Dedifferentiated amniotic fluid mesenchymal stem cell (primary cell): ENCODE data around the gene SORD.
"Not testable (repeated sequence)": the region's sequence is repeated elsewhere in the genome, so short reads cannot be mapped to it uniquely, and the experiment has no call there.

ENCODE experiments used
- DNase-seq: peaks from one replicate; pipeline ENCODE4 v3.0.0-alpha.2; 2016; ENCODE audit errors: extremely low spot score

Gene SORD

DNA sequence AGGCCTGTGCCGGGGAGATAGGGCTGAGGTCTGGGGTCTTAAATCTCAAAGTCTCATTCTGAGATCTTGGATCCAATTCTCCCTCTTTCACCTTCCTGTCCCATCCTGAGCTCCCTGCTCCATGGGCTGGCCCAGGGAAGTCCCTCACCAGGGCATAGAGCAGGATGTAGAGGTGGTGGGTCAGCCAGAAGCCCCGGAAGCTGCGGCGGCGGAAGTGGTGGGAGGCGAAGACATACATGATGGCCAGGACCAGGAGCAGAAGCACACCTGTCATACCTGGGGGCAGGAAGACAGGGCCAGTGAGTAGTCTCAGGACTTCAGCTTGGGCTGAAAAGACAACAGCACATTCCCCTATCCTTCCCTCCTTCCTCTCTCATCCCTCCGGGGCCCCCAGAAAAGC is 74.5 kb downstream of the SORD start:
- DNase-seq, result no peak

- no peak for DNase-seq
Observed at GRCh38 chr15:45099549-45100165, 76.7 kb downstream of the SORD start.

DNA sequence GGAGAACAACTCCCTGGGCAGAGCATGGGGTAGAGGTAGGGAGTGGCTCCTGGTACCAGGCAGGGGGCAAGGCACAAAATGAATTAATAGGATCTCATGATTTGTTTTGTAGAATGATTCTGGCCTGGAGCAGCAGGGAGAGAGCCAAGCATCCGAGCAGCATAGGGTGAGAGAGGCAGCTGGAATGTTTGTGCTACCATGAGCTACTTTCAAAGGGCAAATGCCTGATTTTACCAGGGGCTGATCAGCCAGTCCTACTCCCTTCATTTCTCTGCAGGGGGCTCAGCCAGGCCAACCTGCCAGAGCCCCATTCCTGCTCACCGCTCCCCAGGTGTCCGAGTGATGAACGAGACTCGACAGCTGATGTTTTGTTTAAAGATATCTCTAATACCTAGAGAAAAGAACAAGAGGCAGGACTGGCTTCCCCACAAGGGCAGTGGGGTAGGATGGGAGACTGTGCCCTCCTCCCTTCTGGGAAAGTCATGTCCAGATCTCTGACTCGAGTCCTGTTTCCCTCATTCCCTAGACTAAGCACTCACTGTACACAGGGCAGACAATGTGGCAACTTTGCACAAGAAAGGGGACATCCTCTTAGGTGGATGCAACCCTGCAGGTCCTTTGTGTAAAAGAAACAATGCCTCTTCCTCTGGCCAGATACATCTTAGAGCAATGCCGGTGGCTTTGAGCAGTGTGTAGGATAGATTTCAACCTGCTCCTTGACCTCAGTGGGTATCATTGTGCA is 78.1 kb downstream of the SORD start:
- DNase-seq, result no peak

- DNase-seq, result no peak
Observed at GRCh38 chr15:45101749-45102148, 78.8 kb downstream of the SORD start.

- DNase-seq, result no peak
Observed at GRCh38 chr15:45102226-45102625, 79.2 kb downstream of the SORD start.

DNA sequence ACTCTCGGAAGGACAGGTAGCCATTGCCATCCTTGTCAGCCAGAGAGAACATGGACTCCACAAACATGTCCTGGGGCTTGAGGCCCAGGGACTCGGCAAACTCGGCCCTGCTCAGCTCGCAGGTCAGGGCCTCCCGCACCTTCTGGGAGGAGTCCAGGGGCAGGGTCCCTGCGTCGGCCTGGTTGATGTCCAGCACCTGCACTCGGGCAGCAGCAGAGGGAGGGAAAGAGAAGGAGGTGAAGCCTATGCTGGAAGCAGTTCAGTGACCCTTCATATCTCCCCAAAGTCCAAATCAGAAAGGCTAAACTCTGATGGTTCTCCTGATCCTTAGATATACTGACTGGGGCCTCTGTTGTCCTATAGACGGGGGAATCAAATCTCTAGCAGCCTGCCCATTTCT is 81.2 kb downstream of the SORD start:
- not testable (repeated sequence) for DNase-seq

DNA sequence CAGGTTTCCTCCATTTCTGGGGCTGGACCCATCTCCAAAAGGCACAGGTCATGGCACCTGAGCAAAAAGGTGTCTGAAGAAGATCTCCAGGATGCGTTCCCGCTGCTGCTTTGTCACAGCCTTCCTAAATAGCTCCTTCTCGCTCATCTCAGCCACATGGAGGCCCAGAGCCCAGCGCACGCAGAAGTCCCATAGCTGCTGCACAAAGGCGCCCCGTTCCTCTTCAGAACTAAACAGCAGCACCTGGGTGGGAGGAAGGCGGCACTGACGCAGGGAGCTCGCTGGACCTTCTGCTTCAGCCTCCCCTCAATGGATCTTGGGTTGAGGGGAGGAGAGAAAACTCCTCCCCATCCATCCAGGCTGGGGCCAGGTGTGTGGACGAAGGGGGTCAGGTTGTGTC is 82.6 kb downstream of the SORD start:
- DNase-seq, result no peak

GRCh38 chr15:45106002-45106790 is 83.2 kb downstream of the SORD start:
- DNase-seq, result no peak

DNA sequence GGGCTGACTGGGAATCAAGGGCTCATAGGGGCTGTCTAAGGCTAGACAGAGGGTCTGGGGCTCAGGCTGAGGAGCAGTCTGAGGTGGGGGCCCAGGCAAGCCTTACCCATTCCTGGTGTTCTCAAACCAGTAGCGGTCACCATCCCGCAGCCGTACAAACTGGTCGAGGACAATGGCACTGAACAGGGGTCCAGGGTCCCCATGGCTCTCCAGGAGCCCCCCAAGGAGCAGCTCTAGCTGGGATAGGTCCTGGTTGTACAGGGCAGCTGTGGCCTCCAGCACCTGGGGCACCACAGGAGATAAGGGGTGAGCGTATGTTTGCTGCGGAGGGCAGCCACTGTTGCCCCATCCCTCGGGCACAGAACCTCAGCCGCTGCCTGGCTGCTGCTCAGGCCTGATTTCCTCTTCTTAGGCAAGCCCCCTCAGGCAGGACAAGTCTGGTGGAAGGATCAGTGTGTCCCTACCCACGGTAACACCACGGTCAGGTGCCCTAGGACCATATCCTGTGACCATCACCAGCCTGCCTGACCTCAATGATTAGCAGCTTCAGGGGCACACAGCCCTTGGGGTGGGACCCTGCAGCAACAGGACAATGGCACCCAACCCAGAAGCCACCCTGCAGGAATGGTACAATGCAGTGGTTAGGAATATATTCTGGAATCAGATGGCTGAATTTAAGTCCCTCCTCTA is 85.1 kb downstream of the SORD start:
- DNase-seq, result no peak

DNA sequence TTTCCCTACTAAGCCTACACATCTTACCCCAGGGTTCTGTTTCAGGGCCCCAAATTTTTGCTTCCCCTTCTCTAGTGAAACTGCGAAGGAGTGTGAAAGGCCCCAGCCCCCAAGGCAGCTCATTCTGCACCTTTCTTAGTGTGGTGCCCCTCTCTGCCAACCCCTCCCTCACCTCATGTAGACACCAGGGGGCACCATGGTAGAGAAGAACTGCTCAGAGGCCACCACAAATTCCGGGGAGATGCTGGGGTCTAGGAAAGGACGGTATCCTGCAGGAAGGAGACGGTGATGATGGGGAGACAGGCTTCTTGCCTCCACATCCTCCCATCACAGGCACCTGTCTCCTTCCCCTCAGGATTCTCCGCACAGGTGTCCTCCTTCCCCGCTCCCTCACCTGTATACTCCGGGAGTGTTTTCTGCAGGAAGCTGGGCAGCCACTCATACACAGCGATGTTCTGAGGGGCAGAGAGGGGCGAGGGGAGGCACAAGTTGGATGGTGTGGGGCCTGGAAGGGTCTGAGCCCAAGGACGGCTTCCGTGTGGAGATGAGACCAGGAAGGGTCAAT is 87.3 kb downstream of the SORD start:
- no peak for DNase-seq

GRCh38 chr15:45111390-45112142 is 88.6 kb downstream of the SORD start:
- no peak for DNase-seq

DNA sequence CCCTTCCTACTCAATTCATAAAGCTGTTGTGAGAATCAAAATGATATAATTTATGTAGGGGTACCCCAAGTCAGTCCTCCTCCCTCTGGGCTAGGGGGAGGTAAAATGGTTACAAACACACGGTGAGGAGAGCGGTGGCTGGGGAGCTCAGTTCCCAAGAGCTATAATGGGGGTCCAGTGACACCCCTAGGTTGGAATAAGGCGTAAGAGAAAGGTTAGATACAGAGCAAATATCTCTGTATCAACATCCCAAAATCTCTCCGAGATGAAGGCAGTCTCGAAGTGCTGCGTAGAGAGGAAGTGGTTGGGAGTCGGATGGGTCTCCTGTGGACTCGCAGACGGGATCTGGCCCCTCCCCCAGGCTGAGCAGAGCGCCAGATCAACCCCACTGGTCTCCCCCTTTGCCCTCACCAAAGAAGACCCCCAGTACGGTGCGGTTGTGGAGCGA is 89.2 kb downstream of the SORD start:
- DNase-seq, result no peak

DNA sequence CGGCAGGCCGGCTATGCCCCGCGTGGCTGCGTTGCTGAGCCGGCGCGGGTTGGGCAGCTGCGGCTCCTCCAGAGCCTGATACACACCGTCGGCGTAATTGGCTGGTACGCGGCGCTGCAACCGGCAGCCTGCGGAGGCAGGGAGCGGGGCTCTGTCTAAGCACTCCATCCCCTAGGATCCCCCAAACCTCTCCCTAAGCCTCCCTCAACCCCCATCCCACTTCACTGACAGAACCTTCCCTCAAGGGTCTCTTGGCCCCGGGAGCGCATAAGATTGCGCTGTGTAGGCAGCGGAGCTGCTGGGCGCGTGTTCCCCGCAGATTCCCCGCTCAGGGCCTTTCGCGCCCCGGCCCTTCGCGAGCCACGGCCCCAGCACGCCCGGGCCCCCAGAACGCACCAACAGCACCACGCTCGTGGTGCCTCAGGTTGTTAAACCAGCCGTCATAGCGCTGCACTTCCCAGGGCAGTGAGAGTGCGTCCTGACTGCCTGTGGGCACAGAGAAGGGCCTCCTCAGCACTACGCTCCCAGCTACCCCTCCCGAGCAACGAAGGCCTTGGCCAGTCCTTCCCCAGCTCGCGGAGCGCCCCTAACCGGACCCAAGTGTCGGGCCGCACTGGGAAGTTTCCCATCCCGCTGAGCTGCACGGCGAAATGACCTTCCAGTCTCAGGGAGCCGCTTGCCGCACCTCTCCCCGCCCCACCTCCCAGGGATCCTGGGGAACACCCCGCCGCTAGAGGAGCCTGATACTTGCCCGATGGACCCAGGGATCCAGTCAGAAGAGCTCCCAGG is 89.8 kb downstream of the SORD start:
- no peak for DNase-seq

- DNase-seq, result no peak
Observed at GRCh38 chr15:45113380-45113990, 90.5 kb downstream of the SORD start.

- no peak for DNase-seq
Observed at GRCh38 chr15:45114076-45114750, 91.2 kb downstream of the SORD start, which contains the start of the genes DUOX2 and DUOXA2. Gene DUOX2, minus strand, starts transcription at chr15:45114172. Its CDS starts 761 bp downstream, at chr15:45113411. Gene DUOXA2, plus strand, starts transcription at chr15:45114326. Its CDS starts 280 bp downstream, at chr15:45114606.

GRCh38 chr15:45114751-45115085 is 91.7 kb downstream of the SORD start:
- DNase-seq, result no peak

DNA sequence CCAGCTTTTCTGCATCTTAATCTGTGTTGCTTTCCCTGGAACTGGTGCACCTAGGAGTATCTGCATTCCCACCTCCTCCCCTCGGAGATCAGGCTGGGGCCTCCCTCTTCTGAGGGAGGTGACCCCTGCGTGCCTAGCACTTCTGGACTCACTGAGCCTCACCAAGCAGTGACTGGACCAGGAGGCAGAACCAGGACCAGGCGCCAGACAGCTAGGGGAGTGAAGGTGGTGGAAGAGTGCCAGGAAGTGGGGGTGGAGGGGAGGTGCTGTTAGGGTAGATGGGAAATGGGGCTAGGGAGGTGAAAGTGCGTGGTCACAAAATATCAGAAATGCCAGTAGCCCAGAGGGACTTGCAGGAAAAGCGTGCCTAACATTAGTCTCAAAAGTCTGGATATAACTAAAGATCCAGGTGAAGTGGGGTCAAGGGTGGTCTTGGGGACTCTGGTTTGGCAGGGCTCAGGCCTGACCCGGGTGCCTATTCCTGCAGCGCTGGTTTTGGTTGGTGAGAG is 92.4 kb downstream of the SORD start:
- no peak for DNase-seq

- DNase-seq, result no peak
Observed at GRCh38 chr15:45116006-45116481, 93.0 kb downstream of the SORD start.
